Measurements from ENCODE around the gene TPH2. TPM values are rescaled to one million over a fixed set of nuclear protein-coding genes. Genes with fewer than 3 reads are reported as not detected.

The TPH2 gene
- total RNA-seq, 1 experiment from 2014 or later: 0.66 TPM

DNA sequence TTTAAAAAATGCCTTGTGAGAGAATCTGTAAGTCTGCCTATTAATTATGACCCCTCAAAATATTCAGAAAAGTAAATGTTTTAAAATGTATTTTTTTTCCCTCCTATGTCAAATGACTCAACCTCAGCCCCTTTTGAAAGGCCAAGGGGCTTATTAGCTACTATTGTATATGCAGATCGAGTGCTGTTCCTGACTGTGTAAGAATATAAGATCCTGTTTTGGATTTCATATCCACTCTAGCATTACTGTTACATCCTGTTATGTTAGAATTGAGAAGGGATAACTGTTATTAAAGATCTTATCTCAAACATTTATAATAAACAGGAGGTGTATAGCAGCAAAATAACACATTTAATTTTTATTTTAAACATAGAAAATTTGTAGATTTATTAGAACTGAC is 46.6 kb upstream of the TPH2 start:
- Histone ChIP-seq H3K79me1 (ENCODE audit: insufficient read depth, low read depth, low read length, poor library complexity, severe bottlenecking) (no peaks in the 10 kb centered on the region), H4K20me1 (ENCODE audit: control insufficient read depth, insufficient read depth, insufficient read length) (no peaks in the 10 kb centered on the region), H3K18ac (ENCODE audit: insufficient read length, low read depth, low read length) (no peak overlapping the region), H3K9me3 (ENCODE audit: control insufficient read depth, low read depth, low read length) (no peaks in the 10 kb centered on the region), H3K79me2 (ENCODE audit: insufficient read depth, low read length) (no peaks in the 10 kb centered on the region), H3K14ac (ENCODE audit: insufficient read depth, low read length) (no peak overlapping the region), H3K23ac (ENCODE audit: insufficient read length, low read depth, low read length) (no peak overlapping the region), H3T11ph (ENCODE audit: low read length) (no peak overlapping the region), H3K9ac (ENCODE audit: extremely low read depth, insufficient read length, low read length) (no peak overlapping the region), H4K5ac (ENCODE audit: insufficient read length, low read depth, low read length) (no peak overlapping the region), H3K56ac (ENCODE audit: insufficient read length, low read depth, low read length) (no peak overlapping the region), H2AFZ (ENCODE audit: low read length) (no peak overlapping the region), H2BK5ac (ENCODE audit: insufficient read length, low read length) (no peak overlapping the region), H3K27me3 (ENCODE audit: insufficient read depth, low read length) (no peaks in the 10 kb centered on the region), H4K8ac (replicated peaks; ENCODE audit: insufficient read length, low read depth, low read length) (no peak overlapping the region), H2BK120ac (ENCODE audit: low read depth, low read length, poor library complexity, severe bottlenecking) (no peak overlapping the region), H2BK15ac (ENCODE audit: low read depth, low read length) (no peak overlapping the region), H3K27ac (ENCODE audit: insufficient read length, low read depth, low read length) (no peak overlapping the region), H3K23me2 (ENCODE audit: insufficient read length, low read depth, low read length, poor library complexity, severe bottlenecking) (no peaks in the 10 kb centered on the region), H3K4ac (ENCODE audit: low read depth, low read length) (no peak overlapping the region), H3K4me2 (ENCODE audit: insufficient read depth, insufficient read length, low read length) (no peak overlapping the region), H2BK20ac (ENCODE audit: low read depth, low read length, poor library complexity, severe bottlenecking) (no peak overlapping the region), H2BK12ac (ENCODE audit: insufficient read length, low read depth, low read length) (no peak overlapping the region), H3K4me1 (ENCODE audit: insufficient read depth, low read length) (no peaks in the 10 kb centered on the region), H2AK5ac (ENCODE audit: insufficient read length, low read length) (no peak overlapping the region), H4K91ac (ENCODE audit: insufficient read length, low read depth, low read length) (no peak overlapping the region)
- DNase-seq: no peak
- H3K36me3 Mint-ChIP-seq (ENCODE audit: insufficient read depth in 1 of 3, low read depth in 3 of 3): peaks cover 0 to 16% (median 14%) of the 10 kb centered on the region in 3 experiments; a peak in 5 of 7 replicates
- no peaks in the 10 kb centered on the region for H3K27me3 Mint-ChIP-seq (ENCODE audit: low read depth)
- no peaks in the 10 kb centered on the region for H3K4me1 Mint-ChIP-seq
- no CpG with 5 or more reads among the region's 1 CpG for WGBS (ENCODE audit: extremely low coverage, insufficient read length, low lambda C conversion rate)
- H3K4me3 Mint-ChIP-seq: no peak overlapping the region
- TF ChIP-seq, protein P1, sequence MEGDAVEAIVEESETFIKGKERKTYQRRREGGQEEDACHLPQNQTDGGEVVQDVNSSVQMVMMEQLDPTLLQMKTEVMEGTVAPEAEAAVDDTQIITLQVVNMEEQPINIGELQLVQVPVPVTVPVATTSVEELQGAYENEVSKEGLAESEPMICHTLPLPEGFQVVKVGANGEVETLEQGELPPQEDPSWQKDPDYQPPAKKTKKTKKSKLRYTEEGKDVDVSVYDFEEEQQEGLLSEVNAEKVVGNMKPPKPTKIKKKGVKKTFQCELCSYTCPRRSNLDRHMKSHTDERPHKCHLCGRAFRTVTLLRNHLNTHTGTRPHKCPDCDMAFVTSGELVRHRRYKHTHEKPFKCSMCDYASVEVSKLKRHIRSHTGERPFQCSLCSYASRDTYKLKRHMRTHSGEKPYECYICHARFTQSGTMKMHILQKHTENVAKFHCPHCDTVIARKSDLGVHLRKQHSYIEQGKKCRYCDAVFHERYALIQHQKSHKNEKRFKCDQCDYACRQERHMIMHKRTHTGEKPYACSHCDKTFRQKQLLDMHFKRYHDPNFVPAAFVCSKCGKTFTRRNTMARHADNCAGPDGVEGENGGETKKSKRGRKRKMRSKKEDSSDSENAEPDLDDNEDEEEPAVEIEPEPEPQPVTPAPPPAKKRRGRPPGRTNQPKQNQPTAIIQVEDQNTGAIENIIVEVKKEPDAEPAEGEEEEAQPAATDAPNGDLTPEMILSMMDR (conservative IDR thresholded peaks at IDR 0.05): no peak
- no peak overlapping the region for H3K27ac Mint-ChIP-seq
- H3K9me3 Mint-ChIP-seq: no peaks in the 10 kb centered on the region

All from H9 (cell line).